ENCODE results near the gene ASGR1.
"Not testable (repeated sequence)": the region's sequence is repeated elsewhere in the genome, so short reads cannot be mapped to it uniquely, and the experiment has no call there.

Gene ASGR1

GRCh38 chr17:7167832-7168231, 11.3 kb downstream of the ASGR1 start:
- H3K27me3 ChIP-seq (ENCODE audit: insufficient read depth, low read length, poor library complexity) = no peaks in the 10 kb centered on the region
- H3K79me2 ChIP-seq (ENCODE audit: insufficient read depth, low read length) = no peaks in the 10 kb centered on the region
- DNase-seq (no peak), ATAC-seq (ENCODE audit: insufficient read depth, low read depth) (no peak)
- TF ChIP-seq CTCF (IDR thresholded peaks at IDR 0.05; ENCODE audit: borderline replicate concordance, extremely low read depth, low read length, poor library complexity, severe bottlenecking) (no peak), EZH2 (IDR thresholded peaks at IDR 0.05; ENCODE audit: borderline replicate concordance, low read depth, low read length, severe bottlenecking) (no peak)
- no peaks in the 10 kb centered on the region for H3K9me3 ChIP-seq (ENCODE audit: insufficient read depth, low read length, severe bottlenecking)
- no peak overlapping the region for H3K4me2 ChIP-seq (ENCODE audit: insufficient read depth, low read length)
- H3K36me3 ChIP-seq (ENCODE audit: insufficient read depth, low read length) = no peaks in the 10 kb centered on the region
- no peak overlapping the region for H2AFZ ChIP-seq (ENCODE audit: low read depth, low read length)
- H3K27ac ChIP-seq (ENCODE audit: low read length) = no peak overlapping the region
- H4K20me1 ChIP-seq (ENCODE audit: insufficient read depth, low read length) = no peaks in the 10 kb centered on the region
- H3K4me3 ChIP-seq (ENCODE audit: low read depth in 1 of 2, low read length in 2 of 2) = no peak overlapping the region
- H3K4me1 ChIP-seq (ENCODE audit: insufficient read depth, low read length) = no peaks in the 10 kb centered on the region
- H3K9ac ChIP-seq (ENCODE audit: low read depth, low read length) = no peak overlapping the region

GRCh38 chr17:7166873-7167272, 12.3 kb downstream of the ASGR1 start:
- Histone ChIP-seq H3K9me3 (ENCODE audit: insufficient read depth, low read length, severe bottlenecking) (no peaks in the 10 kb centered on the region), H3K4me3 (ENCODE audit: low read depth in 1 of 2, low read length in 2 of 2) (no peak overlapping the region), H2AFZ (ENCODE audit: low read depth, low read length) (no peak overlapping the region), H3K4me1 (ENCODE audit: insufficient read depth, low read length) (no peaks in the 10 kb centered on the region), H3K4me2 (ENCODE audit: insufficient read depth, low read length) (no peak overlapping the region), H3K27me3 (ENCODE audit: insufficient read depth, low read length, poor library complexity) (no peaks in the 10 kb centered on the region), H4K20me1 (ENCODE audit: insufficient read depth, low read length) (no peaks in the 10 kb centered on the region), H3K79me2 (ENCODE audit: insufficient read depth, low read length) (no peaks in the 10 kb centered on the region), H3K9ac (ENCODE audit: low read depth, low read length) (no peak overlapping the region), H3K27ac (ENCODE audit: low read length) (no peak overlapping the region), H3K36me3 (ENCODE audit: insufficient read depth, low read length) (no peaks in the 10 kb centered on the region)
- no peak for DNase-seq
- TF ChIP-seq CTCF (IDR thresholded peaks at IDR 0.05; ENCODE audit: borderline replicate concordance, extremely low read depth, low read length, poor library complexity, severe bottlenecking) (no peak), EZH2 (IDR thresholded peaks at IDR 0.05; ENCODE audit: borderline replicate concordance, low read depth, low read length, severe bottlenecking) (no peak)
- ATAC-seq (ENCODE audit: insufficient read depth, low read depth) = no peak

GRCh38 chr17:7159571-7159970, 19.6 kb downstream of the ASGR1 start:
- not testable (repeated sequence) for H3K27ac ChIP-seq (ENCODE audit: low read length); H4K20me1 ChIP-seq (ENCODE audit: insufficient read depth, low read length); H3K4me1 ChIP-seq (ENCODE audit: insufficient read depth, low read length); H2AFZ ChIP-seq (ENCODE audit: low read depth, low read length); H3K27me3 ChIP-seq (ENCODE audit: insufficient read depth, low read length, poor library complexity); H3K4me3 ChIP-seq (ENCODE audit: low read depth in 1 of 2, low read length in 2 of 2); H3K9me3 ChIP-seq (ENCODE audit: insufficient read depth, low read length, severe bottlenecking); H3K9ac ChIP-seq (ENCODE audit: low read depth, low read length); ATAC-seq (ENCODE audit: insufficient read depth, low read depth); H3K4me2 ChIP-seq (ENCODE audit: insufficient read depth, low read length); DNase-seq; H3K79me2 ChIP-seq (ENCODE audit: insufficient read depth, low read length); H3K36me3 ChIP-seq (ENCODE audit: insufficient read depth, low read length)

GRCh38 chr17:7158424-7158823, 20.7 kb downstream of the ASGR1 start:
- H3K4me2 ChIP-seq (ENCODE audit: insufficient read depth, low read length); H3K27me3 ChIP-seq (ENCODE audit: insufficient read depth, low read length, poor library complexity); H4K20me1 ChIP-seq (ENCODE audit: insufficient read depth, low read length); H3K9me3 ChIP-seq (ENCODE audit: insufficient read depth, low read length, severe bottlenecking); H3K9ac ChIP-seq (ENCODE audit: low read depth, low read length); H3K36me3 ChIP-seq (ENCODE audit: insufficient read depth, low read length); H3K27ac ChIP-seq (ENCODE audit: low read length); H3K4me1 ChIP-seq (ENCODE audit: insufficient read depth, low read length); H2AFZ ChIP-seq (ENCODE audit: low read depth, low read length); ATAC-seq (ENCODE audit: insufficient read depth, low read depth); DNase-seq; H3K4me3 ChIP-seq (ENCODE audit: low read depth in 1 of 2, low read length in 2 of 2); H3K79me2 ChIP-seq (ENCODE audit: insufficient read depth, low read length): not testable (repeated sequence)

All from DND-41 (cell line).